HPDE6-E6E7 (cell line): Measurements from ENCODE around the gene FSD1.
"Not testable (repeated sequence)": the region's sequence is repeated elsewhere in the genome, so short reads cannot be mapped to it uniquely, and the experiment has no call there.

Experiments
- DNase-seq: peaks from one replicate; pipeline ENCODE4 v3.0.0; 2011; ENCODE audit warnings: missing footprints; ENCODE audit errors: extremely low spot score

The FSD1 gene

GRCh38 chr19:4284974-4285373, 19.4 kb upstream of the FSD1 start:
- no peak for DNase-seq

GRCh38 chr19:4286141-4286540, 18.3 kb upstream of the FSD1 start:
- not testable (repeated sequence) for DNase-seq

- DNase-seq, result no peak
Measured at GRCh38 chr19:4288091-4288777, 16.2 kb upstream of the FSD1 start.

- DNase-seq, result no peak
Measured at GRCh38 chr19:4291184-4291732, 13.1 kb upstream of the FSD1 start.

GRCh38 chr19:4292515-4292914, 11.9 kb upstream of the FSD1 start:
- DNase-seq, result no peak

GRCh38 chr19:4294389-4294788, 10.0 kb upstream of the FSD1 start:
- DNase-seq, result no peak

GRCh38 chr19:4295972-4296771, 8.2 kb upstream of the FSD1 start:
- no peak for DNase-seq

GRCh38 chr19:4297901-4298809, 6.2 kb upstream of the FSD1 start:
- no peak for DNase-seq

- DNase-seq, result no peak
Measured at GRCh38 chr19:4298810-4299550, 5.4 kb upstream of the FSD1 start.

- DNase-seq, result no peak
Measured at GRCh38 chr19:4300589-4300988, 3.8 kb upstream of the FSD1 start.

- no peak for DNase-seq
Measured at GRCh38 chr19:4301590-4302242, 2.7 kb upstream of the FSD1 start.

- no peak for DNase-seq
Measured at GRCh38 chr19:4302243-4302640, 2.2 kb upstream of the FSD1 start, which contains the start of gene TMIGD2. TMIGD2 (minus strand) TSS chr19:4302389; CDS start chr19:4302385, 4 bp downstream.

- DNase-seq, result no peak
Measured at GRCh38 chr19:4303819-4304537, 420 bp upstream of the FSD1 start.

GRCh38 chr19:4305257-4305612, 837 bp downstream of the FSD1 start:
- DNase-seq, result no peak

- no peak for DNase-seq
Measured at GRCh38 chr19:4305659-4306058, 1.3 kb downstream of the FSD1 start.

GRCh38 chr19:4310247-4311121, 6.1 kb downstream of the FSD1 start:
- no peak for DNase-seq

GRCh38 chr19:4313847-4314490, 9.6 kb downstream of the FSD1 start:
- DNase-seq, result no peak

GRCh38 chr19:4316956-4317355, 12.6 kb downstream of the FSD1 start:
- no peak for DNase-seq

- no peak for DNase-seq
Measured at GRCh38 chr19:4318460-4318859, 14.1 kb downstream of the FSD1 start.
